Amygdala (tissue), 56 donors: Measurements from ENCODE around the gene TRIM40.
"Not testable (repeated sequence)": the region's sequence is repeated elsewhere in the genome, so short reads cannot be mapped to it uniquely, and the experiment has no call there.

Experiments
- DNase-seq, 56 donors: peaks; one replicate each; lab custom pipeline; 2025; lab: John Stamatoyannopoulos, UW

The TRIM40 gene

GRCh38 chr6:30113003-30113759 lies 22.8 kb upstream of the TRIM40 start, which contains the start of gene TRIM31:
Gene TRIM31 (minus strand): TSS chr6:30113090. CDS start chr6:30112805, 285 bp downstream.
- DNase-seq = no peak

- DNase-seq = no peak
These were observed 22.1 kb upstream of the TRIM40 start for GRCh38 chr6:30113841-30114240.

GRCh38 chr6:30116724-30117123 lies 19.2 kb upstream of the TRIM40 start:
- DNase-seq = no peak

GRCh38 chr6:30118691-30119090 lies 17.2 kb upstream of the TRIM40 start:
- not testable (repeated sequence) for DNase-seq

DNA sequence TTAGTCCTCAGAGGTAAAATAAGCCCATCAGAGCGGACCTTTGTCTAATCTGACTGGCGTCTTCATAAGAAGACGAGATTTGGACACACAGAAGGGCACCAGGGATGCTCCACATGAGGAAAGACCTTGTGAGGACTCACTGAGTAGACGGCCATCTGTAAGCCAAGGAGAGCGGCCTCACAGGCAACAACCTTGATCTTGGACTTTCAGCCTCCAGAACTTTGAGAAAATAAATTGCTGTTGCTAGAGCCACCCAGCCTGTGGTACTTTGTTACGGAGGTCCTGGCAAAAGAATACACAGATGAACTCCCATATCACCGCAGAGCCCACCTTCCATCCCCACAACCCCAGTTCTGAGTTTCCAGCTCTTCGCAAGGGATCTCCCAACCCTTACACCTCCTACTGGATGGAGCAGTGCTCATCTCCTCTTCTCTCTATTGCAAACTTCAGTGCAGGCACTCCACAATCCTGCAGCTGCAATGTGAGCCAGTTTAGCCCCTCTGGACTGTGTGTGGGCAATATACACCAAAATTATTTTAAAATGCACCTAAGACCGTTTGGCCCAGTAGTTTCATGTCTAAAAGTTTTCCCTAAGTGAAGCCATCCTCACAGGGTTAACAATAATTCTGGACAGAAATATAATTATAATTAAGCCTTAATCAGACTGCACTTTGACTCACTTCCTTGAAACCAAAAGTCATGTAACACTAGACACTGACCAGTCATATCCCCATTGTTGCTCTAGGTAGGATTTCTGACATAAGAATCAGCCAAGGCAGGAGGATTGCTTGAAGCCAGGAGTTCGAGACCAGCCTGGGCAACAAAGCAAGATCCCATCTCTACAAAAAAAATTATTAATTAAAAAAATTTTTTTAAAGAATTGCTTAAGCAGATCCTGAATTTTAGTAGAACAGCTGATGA lies 14.2 kb upstream of the TRIM40 start:
- DNase-seq = no peak

GRCh38 chr6:30122515-30122914 lies 13.4 kb upstream of the TRIM40 start:
- no peak for DNase-seq

- DNase-seq = peak in 2 of 56 donors; percentile 3 to 5
These were observed 8.5 kb upstream of the TRIM40 start for GRCh38 chr6:30127238-30128093.

- no peak for DNase-seq
These were observed 6.4 kb upstream of the TRIM40 start for GRCh38 chr6:30129265-30130178.

- DNase-seq = no peak
These were observed 5.7 kb upstream of the TRIM40 start for GRCh38 chr6:30130179-30130679.

DNA sequence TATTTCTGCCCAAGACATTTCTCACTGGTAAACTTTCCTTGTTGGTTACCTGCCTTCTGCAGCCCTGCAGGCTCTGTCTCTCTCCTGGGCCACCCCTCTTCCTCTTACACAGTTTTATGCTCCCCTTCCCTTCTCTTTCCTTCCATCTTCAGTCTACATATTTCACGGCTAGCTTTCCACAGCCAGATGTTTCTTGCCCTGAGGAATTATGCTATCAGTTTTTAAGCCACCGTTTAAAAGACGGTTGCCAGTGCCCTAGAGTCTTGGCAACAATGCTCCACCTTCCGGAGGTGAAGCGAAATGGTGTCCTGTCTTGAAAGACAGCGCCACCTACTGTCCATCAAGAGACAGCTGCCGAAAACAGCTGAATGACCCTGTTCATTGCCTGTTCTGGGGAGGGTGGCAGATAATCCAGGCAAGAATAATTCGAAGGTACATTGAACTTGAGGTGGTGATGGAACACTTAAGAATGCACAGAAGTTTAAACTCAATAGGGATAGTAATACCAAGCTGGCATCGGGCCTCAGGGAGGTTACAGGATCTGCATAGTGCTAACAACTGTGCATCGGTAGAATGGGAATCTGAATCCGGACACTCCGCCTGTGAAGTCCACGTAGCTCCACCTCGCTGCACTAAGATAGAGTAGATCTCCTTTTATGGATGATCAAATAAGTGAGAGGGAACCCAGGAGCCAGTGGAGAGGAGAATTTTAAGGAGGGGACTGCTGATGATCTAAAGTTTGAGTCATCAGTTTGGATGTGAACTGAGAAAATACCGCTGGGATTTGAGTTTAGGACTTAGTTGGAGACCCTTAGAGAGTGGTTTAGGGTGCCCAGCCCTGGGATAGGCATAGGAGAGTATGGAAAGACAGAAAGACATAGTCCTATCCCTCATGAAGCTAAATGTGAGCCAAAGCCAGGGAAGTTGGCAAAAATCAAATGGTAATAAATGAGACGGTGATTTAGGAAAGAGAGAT lies 4.8 kb upstream of the TRIM40 start:
- DNase-seq = peak in 42 of 56 donors; percentile 1 to 69 (median 18)

DNA sequence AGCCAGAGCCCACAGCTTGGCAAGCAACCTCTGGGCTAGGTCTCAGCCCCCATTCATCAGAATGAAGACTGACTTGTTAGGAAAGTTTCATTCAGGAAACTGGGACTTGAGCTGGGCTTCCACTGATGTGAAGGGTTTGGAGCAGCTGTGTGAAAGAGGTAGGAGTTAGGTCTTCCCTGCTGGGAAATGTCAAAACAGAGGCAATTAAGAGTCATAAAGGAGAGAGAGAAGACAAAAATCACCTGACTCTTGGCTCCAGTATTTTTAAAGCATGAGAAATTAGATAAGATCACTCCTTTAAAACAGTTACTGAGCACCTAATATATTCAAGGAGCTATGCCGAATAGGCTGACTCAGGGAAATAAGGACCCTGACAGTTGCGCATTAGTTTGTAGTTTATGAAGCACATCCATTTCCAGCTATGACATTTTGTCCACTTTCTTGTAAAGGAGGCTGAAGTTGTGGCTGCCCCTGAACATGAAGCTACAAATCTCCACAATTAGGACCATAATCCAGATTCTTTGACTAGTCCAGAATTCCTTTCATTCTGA lies 3.9 kb upstream of the TRIM40 start:
- DNase-seq = no peak

DNA sequence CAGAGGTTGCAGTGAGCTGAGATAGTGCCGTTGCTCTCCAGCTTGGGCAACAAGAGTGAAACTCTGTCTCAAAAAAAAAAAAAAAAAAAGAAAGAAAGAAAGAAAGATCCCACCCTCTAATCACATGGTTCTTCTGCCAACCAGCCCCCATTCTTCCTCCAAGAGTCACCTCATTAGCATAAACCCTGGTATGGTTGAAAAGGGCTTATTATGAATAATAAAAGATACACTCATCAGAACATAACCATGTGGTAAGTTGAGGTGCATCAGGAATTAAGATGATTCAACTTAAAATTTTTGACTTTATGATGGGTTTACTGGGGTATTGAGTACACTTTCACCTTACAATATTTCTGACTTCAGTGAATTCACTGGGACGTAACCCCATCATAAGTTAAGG lies 793 bp upstream of the TRIM40 start:
- no peak for DNase-seq

DNA sequence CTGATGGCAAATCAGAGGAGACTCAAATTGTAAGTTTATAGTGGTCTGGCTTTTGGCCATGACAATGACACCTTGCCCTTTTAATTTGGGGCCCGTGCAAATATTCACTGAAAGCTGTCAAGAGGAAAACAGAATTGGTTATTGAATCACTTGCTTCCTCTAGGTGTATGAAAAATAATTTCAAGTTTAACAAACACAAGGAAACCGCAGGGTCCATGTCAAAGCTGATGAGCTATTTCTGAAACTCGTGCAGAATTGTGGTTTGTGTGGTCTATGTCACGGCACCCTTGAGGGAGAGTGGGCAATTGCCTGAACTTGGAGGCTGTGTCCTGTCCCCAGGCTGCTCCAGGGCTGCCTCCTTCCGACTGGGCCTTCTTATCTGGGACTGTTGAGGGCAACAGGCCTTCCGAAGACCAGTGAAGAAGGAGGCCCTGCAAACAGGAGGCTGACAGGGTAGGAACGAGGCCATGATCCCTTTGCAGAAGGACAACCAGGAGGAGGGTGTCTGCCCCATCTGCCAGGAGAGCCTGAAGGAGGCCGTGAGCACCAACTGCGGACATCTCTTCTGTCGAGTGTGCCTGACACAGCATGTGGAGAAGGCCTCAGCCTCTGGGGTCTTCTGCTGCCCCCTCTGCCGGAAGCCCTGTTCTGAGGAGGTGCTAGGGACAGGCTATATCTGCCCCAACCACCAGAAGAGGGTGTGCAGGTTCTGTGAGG lies 788 bp downstream of the TRIM40 start:
- no peak for DNase-seq

GRCh38 chr6:30140240-30140639 lies 4.3 kb downstream of the TRIM40 start:
- DNase-seq = not testable (repeated sequence)

DNA sequence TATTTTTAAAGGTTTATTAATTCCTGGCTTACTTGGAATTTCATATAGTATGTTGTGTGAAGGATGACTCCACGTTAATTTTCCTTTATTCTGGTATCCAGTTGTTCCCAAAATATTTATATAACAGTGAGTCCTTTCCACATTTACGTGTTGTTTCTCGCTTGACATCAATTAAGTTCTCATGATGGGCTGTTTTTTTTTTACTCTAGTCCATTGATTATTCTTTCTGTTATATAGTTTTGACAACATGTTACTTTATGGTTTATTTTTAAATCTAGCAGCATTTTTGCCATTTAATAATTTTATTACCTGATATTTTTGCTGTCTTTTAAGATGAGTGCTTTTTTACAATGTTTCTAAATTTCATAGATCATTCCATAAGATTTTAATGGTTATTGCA lies 6.7 kb downstream of the TRIM40 start:
- DNase-seq = no peak

- no peak for DNase-seq
These were observed 7.8 kb downstream of the TRIM40 start for GRCh38 chr6:30143780-30144179.

- no peak for DNase-seq
These were observed 8.9 kb downstream of the TRIM40 start for GRCh38 chr6:30144811-30145210.
